OCI-LY3 (cell line): Measurements from ENCODE around the gene NRP1.

Source experiments
- H2AFZ ChIP-seq: fragments of 200-600, 300-600 bp; shearing (Covaris generic); 2 replicates; pipeline ENCODE4 v1.6.0; 2014; ENCODE audit warnings: antibody characterized with exemption, low read depth, low read length
- H3K27ac ChIP-seq: fragments of 200-600, 300-600 bp; sonication (generic); 2 replicates; pipeline ENCODE4 v1.5.1; 2014; ENCODE audit warnings: mild to moderate bottlenecking, low read length, moderate library complexity, mixed read lengths
- H3K27me3 ChIP-seq: fragments of 200-600, 300-600 bp; sonication (generic); 2 replicates; pipeline ENCODE4 v1.6.1; 2014; ENCODE audit warnings: low read depth, low read length, mixed read lengths
- H3K36me3 ChIP-seq: fragments of 200-600, 300-600 bp; sonication (generic); replicated peaks from 2 replicates; pipeline ENCODE3; 2014; ENCODE audit warnings: low read depth, low read length, mixed read lengths
- H3K4me1 ChIP-seq: fragments of 300-600, 200-600 bp; sonication (generic); 2 replicates; pipeline ENCODE4 v1.6.1; 2014; ENCODE audit warnings: low read length, mixed read lengths
- H3K4me2 ChIP-seq: fragments of 200-600, 300-600 bp; sonication (generic); 2 replicates; pipeline ENCODE4 v1.6.1; 2014; ENCODE audit warnings: low read length, mixed read lengths
- H3K4me3 ChIP-seq: fragments of 300-600, 200-600 bp; sonication (generic); 2 replicates; pipeline ENCODE4 v1.5.1; 2014; ENCODE audit warnings: antibody characterized with exemption, mild to moderate bottlenecking, low read length, moderate library complexity
- H3K79me2 ChIP-seq: fragments of 300-600, 200-600 bp; shearing (Covaris generic); 2 replicates; pipeline ENCODE4 v1.6.1; 2014; ENCODE audit warnings: mild to moderate bottlenecking, low read length, mixed read lengths
- H3K9ac ChIP-seq: fragments of 300-600, 200-600 bp; shearing (Covaris generic); 2 replicates; pipeline ENCODE4 v1.6.0; 2014; ENCODE audit warnings: mild to moderate bottlenecking, low read length, moderate library complexity
- H3K9me3 ChIP-seq: fragments of 200-600, 300-600 bp; shearing (Covaris generic); 2 replicates; pipeline ENCODE4 v1.6.1; 2014; ENCODE audit warnings: low read length, mixed read lengths; ENCODE audit not compliant: insufficient read depth
- H4K20me1 ChIP-seq: fragments of 200-600, 300-600 bp; sonication (generic); 2 replicates; pipeline ENCODE4 v1.6.1; 2016; ENCODE audit warnings: low read length, mixed read lengths; ENCODE audit not compliant: insufficient read depth
- EZH2phosphoT487 ChIP-seq: fragments of 200-600 bp; shearing (Covaris generic); IDR thresholded peaks from 2 replicates; pipeline ENCODE4 v1.6.1; 2018; ENCODE audit warnings: antibody characterized with exemption, mixed run types, low read depth
- TF ChIP-seq, protein P1 (sequence below): fragments of 200-600, 300-600 bp; sonication (generic); IDR thresholded peaks from 2 replicates; pipeline ENCODE4 v1.5.1; 2014; ENCODE audit warnings: antibody characterized with exemption, low read length, low read depth

The NRP1 gene

DNA sequence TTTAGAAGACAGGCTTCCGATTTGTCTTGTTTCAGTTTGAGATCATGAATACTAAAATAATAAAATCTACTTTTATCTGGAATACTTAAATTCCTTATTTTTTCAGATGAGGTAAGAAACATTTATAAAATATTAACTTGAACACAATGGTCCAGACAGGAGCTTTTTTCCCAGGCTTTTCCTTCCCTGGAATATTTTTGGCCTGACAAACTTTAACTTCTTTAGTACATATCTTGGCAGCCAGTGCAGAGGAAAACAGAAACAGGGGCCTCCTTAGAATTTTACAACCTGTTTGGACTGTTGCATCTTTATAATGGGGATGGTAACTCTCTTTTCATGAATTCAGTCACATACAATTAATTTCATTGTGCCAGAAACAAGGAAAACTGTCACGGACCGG is 41.4 kb downstream of the NRP1 start:
- Histone ChIP-seq H3K4me3 (no peak overlapping the region), H3K27me3 (no peaks in the 10 kb centered on the region), H3K79me2 (no peaks in the 10 kb centered on the region), H3K4me2 (no peak overlapping the region), H2AFZ (no peak overlapping the region), H3K4me1 (no peaks in the 10 kb centered on the region), H4K20me1 (no peaks in the 10 kb centered on the region), H3K36me3 (no peaks in the 10 kb centered on the region), H3K9ac (no peak overlapping the region), H3K9me3 (no peaks in the 10 kb centered on the region), H3K27ac (no peak overlapping the region)
- no peak for TF ChIP-seq EZH2phosphoT487
- TF ChIP-seq, protein P1, sequence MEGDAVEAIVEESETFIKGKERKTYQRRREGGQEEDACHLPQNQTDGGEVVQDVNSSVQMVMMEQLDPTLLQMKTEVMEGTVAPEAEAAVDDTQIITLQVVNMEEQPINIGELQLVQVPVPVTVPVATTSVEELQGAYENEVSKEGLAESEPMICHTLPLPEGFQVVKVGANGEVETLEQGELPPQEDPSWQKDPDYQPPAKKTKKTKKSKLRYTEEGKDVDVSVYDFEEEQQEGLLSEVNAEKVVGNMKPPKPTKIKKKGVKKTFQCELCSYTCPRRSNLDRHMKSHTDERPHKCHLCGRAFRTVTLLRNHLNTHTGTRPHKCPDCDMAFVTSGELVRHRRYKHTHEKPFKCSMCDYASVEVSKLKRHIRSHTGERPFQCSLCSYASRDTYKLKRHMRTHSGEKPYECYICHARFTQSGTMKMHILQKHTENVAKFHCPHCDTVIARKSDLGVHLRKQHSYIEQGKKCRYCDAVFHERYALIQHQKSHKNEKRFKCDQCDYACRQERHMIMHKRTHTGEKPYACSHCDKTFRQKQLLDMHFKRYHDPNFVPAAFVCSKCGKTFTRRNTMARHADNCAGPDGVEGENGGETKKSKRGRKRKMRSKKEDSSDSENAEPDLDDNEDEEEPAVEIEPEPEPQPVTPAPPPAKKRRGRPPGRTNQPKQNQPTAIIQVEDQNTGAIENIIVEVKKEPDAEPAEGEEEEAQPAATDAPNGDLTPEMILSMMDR: no peak

DNA sequence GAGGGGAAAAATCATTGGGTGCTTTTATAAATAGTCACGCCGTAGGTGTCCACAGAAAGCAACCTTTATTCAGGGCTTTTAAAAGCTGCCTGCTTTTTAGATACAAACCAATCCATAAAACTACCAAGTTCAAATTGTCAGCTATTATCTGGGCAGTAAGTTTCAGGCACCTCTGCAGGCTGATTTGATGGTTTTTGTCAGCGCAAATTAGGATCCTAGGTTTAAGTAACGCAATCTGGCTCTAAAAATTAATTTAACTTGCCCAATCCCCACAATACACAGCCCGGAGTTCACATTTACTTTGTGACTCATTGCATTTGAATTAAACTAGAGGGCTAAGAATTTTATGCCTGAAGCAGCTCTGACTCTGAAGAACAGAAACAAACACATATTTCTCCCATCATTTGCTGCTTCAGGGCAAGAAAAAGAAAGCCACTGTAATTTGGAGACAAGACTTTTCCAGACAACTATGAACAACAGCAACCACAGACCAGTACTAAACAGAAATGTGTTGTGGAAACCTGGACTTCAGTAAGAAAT is 43.3 kb downstream of the NRP1 start:
- TF ChIP-seq, protein P1: no peak
- TF ChIP-seq EZH2phosphoT487: no peak
- H3K4me1 ChIP-seq: no peaks in the 10 kb centered on the region
- H4K20me1 ChIP-seq: no peaks in the 10 kb centered on the region

GRCh38 chr10:33290321-33291052 is 44.0 kb downstream of the NRP1 start:
- no peak overlapping the region for H3K4me2 ChIP-seq

More for the DNA sequence above, 43.3 kb downstream of the NRP1 start:
- H3K4me2 ChIP-seq: no peak overlapping the region
- no peaks in the 10 kb centered on the region for H3K9me3 ChIP-seq
- no peak overlapping the region for H2AFZ ChIP-seq
- H3K27me3 ChIP-seq: no peaks in the 10 kb centered on the region
- no peak overlapping the region for H3K9ac ChIP-seq
- H3K4me3 ChIP-seq: no peak overlapping the region
- H3K36me3 ChIP-seq: no peaks in the 10 kb centered on the region
- no peak overlapping the region for H3K27ac ChIP-seq
- no peaks in the 10 kb centered on the region for H3K79me2 ChIP-seq

GRCh38 chr10:33289776-33290175 is 44.7 kb downstream of the NRP1 start:
- H3K27ac ChIP-seq: no peak overlapping the region
- no peaks in the 10 kb centered on the region for H3K4me1 ChIP-seq

More at GRCh38 chr10:33290321-33291052, 44.0 kb downstream of the NRP1 start:
- no peak overlapping the region for H3K4me3 ChIP-seq
- H2AFZ ChIP-seq: no peak overlapping the region
- H3K9me3 ChIP-seq: no peaks in the 10 kb centered on the region
- no peaks in the 10 kb centered on the region for H4K20me1 ChIP-seq
- no peaks in the 10 kb centered on the region for H3K79me2 ChIP-seq
- H3K9ac ChIP-seq: no peak overlapping the region
- H3K27me3 ChIP-seq: no peaks in the 10 kb centered on the region
- H3K4me1 ChIP-seq: no peaks in the 10 kb centered on the region
- no peak overlapping the region for H3K27ac ChIP-seq
- no peaks in the 10 kb centered on the region for H3K36me3 ChIP-seq
- TF ChIP-seq, protein P1: no peak
- no peak for TF ChIP-seq EZH2phosphoT487

More at GRCh38 chr10:33289776-33290175, 44.7 kb downstream of the NRP1 start:
- Histone ChIP-seq H3K9ac (no peak overlapping the region), H3K9me3 (no peaks in the 10 kb centered on the region), H4K20me1 (no peaks in the 10 kb centered on the region), H2AFZ (no peak overlapping the region), H3K36me3 (no peaks in the 10 kb centered on the region), H3K79me2 (no peaks in the 10 kb centered on the region), H3K4me3 (no peak overlapping the region), H3K4me2 (no peak overlapping the region), H3K27me3 (no peaks in the 10 kb centered on the region)
- TF ChIP-seq, protein P1: no peak
- TF ChIP-seq EZH2phosphoT487: no peak
